Activated naive CD4-positive, alpha-beta T cell treated with anti-CD3 and anti-CD28 coated beads for 36 hours (primary cell): ENCODE results near the gene ATP9A. TPM values are rescaled to one million over a fixed set of nuclear protein-coding genes. Genes with fewer than 3 reads are reported as not detected.

Source experiments
- CTCF ChIA-PET: fragments of 350-600 bp; sonication (Branson Sonifier 250); formaldehyde crosslinking; loops from one replicate; lab custom pipeline; 2021; ENCODE audit warnings: antibody characterized with exemption; lab: Charles Lee
- DNase-seq: peaks from one replicate; pipeline ENCODE4 v3.0.0-alpha.2; 2020
- H3K27ac Mint-ChIP-seq: one replicate; pipeline ENCODE4 v1.8.0; 2021; ENCODE audit warnings: mild to moderate bottlenecking, mixed read lengths
- H3K27me3 Mint-ChIP-seq: one replicate; pipeline ENCODE4 v1.8.0; 2021; ENCODE audit warnings: low read depth, mixed read lengths
- H3K36me3 Mint-ChIP-seq: one replicate; pipeline ENCODE4 v1.8.0; 2021; ENCODE audit warnings: low read depth, mixed read lengths
- H3K4me1 Mint-ChIP-seq: one replicate; pipeline ENCODE4 v1.8.0; 2021; ENCODE audit warnings: low read depth, mixed read lengths
- H3K4me3 Mint-ChIP-seq: one replicate; pipeline ENCODE4 v1.8.0; 2021; ENCODE audit warnings: mild to moderate bottlenecking, moderate library complexity, mixed read lengths
- H3K9me3 Mint-ChIP-seq: one replicate; pipeline ENCODE4 v1.8.0; 2021; ENCODE audit warnings: mixed read lengths
- intact Hi-C: fragments of 100-400 bp; cut with micrococcal nuclease; formaldehyde crosslinking; loops from one replicate; pipeline ENCODE4 v1.15.1; 2023
- total RNA-seq, 2 experiments: library from RNA; stranded (reverse); gene quantifications; one replicate each; pipeline ENCODE4 v1.2.3, GENCODE V29; 2021

Gene ATP9A
- total RNA-seq, 2 experiments from 2014 or later: 0.12 to 0.17 TPM

DNA sequence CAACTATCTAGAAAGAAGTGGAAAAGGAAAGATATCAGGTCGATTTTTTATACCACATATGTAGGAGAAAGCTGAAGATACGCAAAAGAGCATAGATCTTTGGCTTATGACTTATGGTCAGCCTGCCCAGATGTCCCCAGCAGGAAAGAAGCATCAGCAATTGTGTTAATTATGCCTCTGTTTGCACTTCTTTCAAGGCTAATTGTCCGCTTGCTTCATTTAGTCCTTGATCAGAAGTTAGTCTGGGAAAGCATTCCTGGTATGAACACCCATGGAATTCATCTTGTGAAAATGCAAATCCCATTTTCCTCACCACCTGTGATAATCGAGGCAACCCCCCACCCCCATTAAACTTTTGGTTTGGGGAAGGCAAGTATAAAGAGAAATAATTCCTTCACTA is 62.8 kb downstream of the ATP9A start:
- H3K4me3 Mint-ChIP-seq: no peak overlapping the region

GRCh38 chr20:51703400-51704287 is 64.5 kb downstream of the ATP9A start:
- CTCF ChIA-PET: interaction anchor here (0.7 kb wide), 1 partner anchor 11 kb away, joined by 3 read pairs; no protein-coding TSS in a partner anchor
- intact Hi-C loops: no loop called here

More for the DNA sequence above, 62.8 kb downstream of the ATP9A start:
- H3K27me3 Mint-ChIP-seq: no peaks in the 10 kb centered on the region
- no peak for DNase-seq
- H3K9me3 Mint-ChIP-seq: no peaks in the 10 kb centered on the region
- CTCF ChIA-PET: no interaction called here
- no peak overlapping the region for H3K27ac Mint-ChIP-seq
- no peaks in the 10 kb centered on the region for H3K36me3 Mint-ChIP-seq
- intact Hi-C loops: no loop called here
- H3K4me1 Mint-ChIP-seq: no peaks in the 10 kb centered on the region

GRCh38 chr20:51702556-51702955 is 65.6 kb downstream of the ATP9A start:
- intact Hi-C loops: no loop called here
- DNase-seq: no peak
- CTCF ChIA-PET: interaction anchor here (0.7 kb wide), 1 partner anchor 10 kb away, joined by 3 read pairs; no protein-coding TSS in a partner anchor

More at GRCh38 chr20:51703400-51704287, 64.5 kb downstream of the ATP9A start:
- H3K4me1 Mint-ChIP-seq: no peaks in the 10 kb centered on the region
- no peaks in the 10 kb centered on the region for H3K36me3 Mint-ChIP-seq
- DNase-seq: no peak
- H3K27ac Mint-ChIP-seq: no peak overlapping the region
- no peaks in the 10 kb centered on the region for H3K27me3 Mint-ChIP-seq
- no peaks in the 10 kb centered on the region for H3K9me3 Mint-ChIP-seq
- H3K4me3 Mint-ChIP-seq: no peak overlapping the region

DNA sequence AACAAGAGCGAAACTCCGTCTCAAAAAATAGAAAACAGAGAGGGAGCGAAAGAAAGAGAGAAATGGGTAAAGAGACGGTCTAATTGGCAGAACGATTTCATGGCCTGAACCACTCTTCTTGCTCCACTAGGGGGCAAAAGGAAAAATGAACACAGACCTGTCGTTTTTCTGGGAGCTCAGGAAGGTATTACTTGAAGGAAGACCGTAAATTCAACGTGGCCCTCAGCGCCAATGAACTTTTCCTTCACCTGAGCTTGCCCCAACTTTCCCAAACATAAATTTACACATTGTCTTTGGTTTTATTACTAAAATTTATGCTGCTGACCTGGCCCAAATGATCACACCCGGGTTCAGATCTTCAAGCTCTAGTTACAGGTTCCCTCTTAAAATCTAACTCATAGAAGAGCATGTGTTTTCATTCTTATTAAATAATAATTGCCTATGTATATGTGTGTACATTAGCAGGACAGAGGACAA is 67.3 kb downstream of the ATP9A start:
- CTCF ChIA-PET: interaction anchor here (0.6 to 2.0 kb wide), 12 partner anchors 15 to 443 kb away, joined by 3 to 7 read pairs (median 4); no protein-coding TSS in a partner anchor

More at GRCh38 chr20:51702556-51702955, 65.6 kb downstream of the ATP9A start:
- no peaks in the 10 kb centered on the region for H3K36me3 Mint-ChIP-seq
- H3K27me3 Mint-ChIP-seq: no peaks in the 10 kb centered on the region
- no peak overlapping the region for H3K27ac Mint-ChIP-seq
- H3K4me3 Mint-ChIP-seq: no peak overlapping the region
- no peaks in the 10 kb centered on the region for H3K9me3 Mint-ChIP-seq
- no peaks in the 10 kb centered on the region for H3K4me1 Mint-ChIP-seq

DNA sequence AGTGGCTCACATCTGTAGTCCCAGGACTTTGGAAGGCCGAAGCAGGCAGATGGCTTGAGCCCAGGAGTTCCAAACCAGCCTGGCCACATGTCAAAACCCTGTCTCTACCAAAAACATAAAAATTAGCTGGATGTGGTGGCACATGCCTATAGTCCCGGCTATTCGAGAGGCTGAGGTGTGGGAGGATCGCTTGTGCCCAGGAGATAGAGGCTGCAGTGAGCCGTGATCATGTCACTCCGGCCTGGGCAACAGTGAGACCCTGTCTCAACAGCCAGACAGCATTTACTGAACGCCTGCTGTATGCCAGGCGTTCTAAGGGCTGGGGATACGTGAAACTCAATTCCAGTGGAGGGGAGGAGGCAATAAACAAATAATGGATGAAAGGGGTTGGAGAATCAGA is 69.9 kb downstream of the ATP9A start:
- Mint-ChIP-seq H3K9me3 (no peaks in the 10 kb centered on the region), H3K36me3 (no peaks in the 10 kb centered on the region), H3K4me1 (peaks cover 13% of the 10 kb centered on the region), H3K4me3 (no peak overlapping the region), H3K27me3 (peaks cover 11% of the 10 kb centered on the region), H3K27ac (no peak overlapping the region)
- CTCF ChIA-PET: interaction anchor here (0.9 kb wide), 1 partner anchor 53 kb away, joined by 3 read pairs; no protein-coding TSS in a partner anchor
- intact Hi-C loops: no loop called here
- DNase-seq: no peak

More for the DNA sequence above, 67.3 kb downstream of the ATP9A start:
- H3K36me3 Mint-ChIP-seq: no peaks in the 10 kb centered on the region
- intact Hi-C loops: no loop called here
- H3K4me1 Mint-ChIP-seq: peaks cover 8% of the 10 kb centered on the region
- H3K27ac Mint-ChIP-seq: no peak overlapping the region
- peaks cover 2% of the 10 kb centered on the region for H3K27me3 Mint-ChIP-seq
- no peak overlapping the region for H3K4me3 Mint-ChIP-seq
- DNase-seq: peak; percentile 14
- H3K9me3 Mint-ChIP-seq: no peaks in the 10 kb centered on the region

- CTCF ChIA-PET: interaction anchor here (0.7 kb wide), 1 partner anchor 385 kb away, joined by 3 read pairs; no protein-coding TSS in a partner anchor
- no peak overlapping the region for H3K27ac Mint-ChIP-seq
- H3K9me3 Mint-ChIP-seq: no peaks in the 10 kb centered on the region
- H3K36me3 Mint-ChIP-seq: no peaks in the 10 kb centered on the region
- H3K27me3 Mint-ChIP-seq: peaks cover 11% of the 10 kb centered on the region
- H3K4me1 Mint-ChIP-seq: peaks cover 13% of the 10 kb centered on the region
- intact Hi-C loops: no loop called here
- DNase-seq: no peak
- no peak overlapping the region for H3K4me3 Mint-ChIP-seq
Observed at GRCh38 chr20:51697096-51697826, 70.9 kb downstream of the ATP9A start.

GRCh38 chr20:51696304-51697071 is 71.7 kb downstream of the ATP9A start:
- no peak for DNase-seq
- intact Hi-C loops: no loop called here
- no peaks in the 10 kb centered on the region for H3K36me3 Mint-ChIP-seq
- peaks cover 11% of the 10 kb centered on the region for H3K27me3 Mint-ChIP-seq
- CTCF ChIA-PET: interaction anchor here (0.7 to 0.9 kb wide), 2 partner anchors 384 to 703 kb away, joined by 3 read pairs; no protein-coding TSS in a partner anchor
- H3K4me3 Mint-ChIP-seq: no peak overlapping the region
- H3K9me3 Mint-ChIP-seq: no peaks in the 10 kb centered on the region
- H3K27ac Mint-ChIP-seq: no peak overlapping the region
- peaks cover 13% of the 10 kb centered on the region for H3K4me1 Mint-ChIP-seq

GRCh38 chr20:51695574-51696303 is 72.5 kb downstream of the ATP9A start:
- DNase-seq: peak; percentile 5
- CTCF ChIA-PET: interaction anchor here (0.9 to 1.0 kb wide), 2 partner anchors 114 to 702 kb away, joined by 3 read pairs; no protein-coding TSS in a partner anchor
- intact Hi-C loops: no loop called here
- Mint-ChIP-seq H3K9me3 (no peaks in the 10 kb centered on the region), H3K27ac (no peak overlapping the region), H3K4me3 (no peak overlapping the region), H3K27me3 (peaks cover 11% of the 10 kb centered on the region), H3K4me1 (peaks cover 13% of the 10 kb centered on the region), H3K36me3 (no peaks in the 10 kb centered on the region)

DNA sequence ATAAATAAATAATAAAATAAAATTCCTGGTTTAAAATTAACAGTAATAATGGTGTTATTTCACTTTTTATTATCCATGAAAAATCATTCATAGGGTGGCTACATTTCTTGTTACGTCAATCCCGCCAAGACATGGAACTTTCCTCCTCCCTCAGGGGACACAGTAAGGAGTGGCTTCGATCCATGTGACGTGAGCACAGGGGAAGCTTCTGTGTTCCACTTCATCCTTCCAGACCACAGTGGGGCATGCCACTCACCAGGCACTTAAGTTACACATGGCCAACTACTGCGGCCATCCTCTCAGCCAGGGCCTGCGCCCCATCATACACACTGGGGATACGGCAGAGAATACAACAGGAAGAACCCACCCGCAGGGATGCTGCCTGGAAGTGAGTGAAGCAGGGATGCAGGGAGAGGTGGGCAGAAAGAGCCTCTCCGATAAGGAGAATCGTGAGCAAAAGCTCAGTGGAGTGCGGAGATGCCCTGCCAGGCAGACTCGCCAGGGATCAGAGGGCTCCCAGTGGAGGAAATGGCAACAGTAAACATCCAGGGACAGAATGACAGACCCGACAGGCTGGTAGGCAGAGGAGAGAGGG is 75.3 kb downstream of the ATP9A start:
- CTCF ChIA-PET: interaction anchor here (0.6 kb wide), 1 partner anchor 10 kb away, joined by 3 read pairs; no protein-coding TSS in a partner anchor
- intact Hi-C loops: no loop called here
- H3K9me3 Mint-ChIP-seq: no peaks in the 10 kb centered on the region
- no peaks in the 10 kb centered on the region for H3K36me3 Mint-ChIP-seq
- no peak overlapping the region for H3K27ac Mint-ChIP-seq
- DNase-seq: no peak
- peaks cover 11% of the 10 kb centered on the region for H3K27me3 Mint-ChIP-seq
- H3K4me3 Mint-ChIP-seq: no peak overlapping the region
- peaks cover 13% of the 10 kb centered on the region for H3K4me1 Mint-ChIP-seq

DNA sequence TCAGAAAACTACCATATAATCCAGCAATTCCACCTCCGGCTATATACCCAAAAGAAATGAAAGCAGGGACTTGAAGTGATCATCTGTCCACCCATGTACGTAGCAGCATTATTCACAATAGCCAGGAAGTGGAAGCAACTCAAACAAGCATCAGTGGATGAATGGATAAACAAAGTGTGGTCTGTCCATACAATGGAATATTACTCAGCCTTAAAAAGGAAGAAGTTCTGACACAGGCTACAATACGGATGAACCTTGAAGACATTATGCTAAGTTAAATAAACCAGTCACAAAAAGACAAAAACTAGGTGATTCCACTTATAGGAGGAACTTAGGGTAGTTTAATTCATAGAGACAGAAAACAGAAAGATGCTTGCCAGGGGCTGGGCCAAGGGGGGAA is 76.5 kb downstream of the ATP9A start:
- H3K27me3 Mint-ChIP-seq: peaks cover 11% of the 10 kb centered on the region
- intact Hi-C loops: no loop called here
- H3K4me1 Mint-ChIP-seq: peaks cover 12% of the 10 kb centered on the region
- H3K36me3 Mint-ChIP-seq: no peaks in the 10 kb centered on the region
- no peaks in the 10 kb centered on the region for H3K9me3 Mint-ChIP-seq
- CTCF ChIA-PET: no interaction called here
- DNase-seq: no peak
- H3K27ac Mint-ChIP-seq: no peak overlapping the region
- H3K4me3 Mint-ChIP-seq: no peak overlapping the region
